ENCODE data around the gene GPRC5A.
"Not testable (repeated sequence)": the region's sequence is repeated elsewhere in the genome, so short reads cannot be mapped to it uniquely, and the experiment has no call there.

The GPRC5A gene, protein sequence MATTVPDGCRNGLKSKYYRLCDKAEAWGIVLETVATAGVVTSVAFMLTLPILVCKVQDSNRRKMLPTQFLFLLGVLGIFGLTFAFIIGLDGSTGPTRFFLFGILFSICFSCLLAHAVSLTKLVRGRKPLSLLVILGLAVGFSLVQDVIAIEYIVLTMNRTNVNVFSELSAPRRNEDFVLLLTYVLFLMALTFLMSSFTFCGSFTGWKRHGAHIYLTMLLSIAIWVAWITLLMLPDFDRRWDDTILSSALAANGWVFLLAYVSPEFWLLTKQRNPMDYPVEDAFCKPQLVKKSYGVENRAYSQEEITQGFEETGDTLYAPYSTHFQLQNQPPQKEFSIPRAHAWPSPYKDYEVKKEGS

DNA sequence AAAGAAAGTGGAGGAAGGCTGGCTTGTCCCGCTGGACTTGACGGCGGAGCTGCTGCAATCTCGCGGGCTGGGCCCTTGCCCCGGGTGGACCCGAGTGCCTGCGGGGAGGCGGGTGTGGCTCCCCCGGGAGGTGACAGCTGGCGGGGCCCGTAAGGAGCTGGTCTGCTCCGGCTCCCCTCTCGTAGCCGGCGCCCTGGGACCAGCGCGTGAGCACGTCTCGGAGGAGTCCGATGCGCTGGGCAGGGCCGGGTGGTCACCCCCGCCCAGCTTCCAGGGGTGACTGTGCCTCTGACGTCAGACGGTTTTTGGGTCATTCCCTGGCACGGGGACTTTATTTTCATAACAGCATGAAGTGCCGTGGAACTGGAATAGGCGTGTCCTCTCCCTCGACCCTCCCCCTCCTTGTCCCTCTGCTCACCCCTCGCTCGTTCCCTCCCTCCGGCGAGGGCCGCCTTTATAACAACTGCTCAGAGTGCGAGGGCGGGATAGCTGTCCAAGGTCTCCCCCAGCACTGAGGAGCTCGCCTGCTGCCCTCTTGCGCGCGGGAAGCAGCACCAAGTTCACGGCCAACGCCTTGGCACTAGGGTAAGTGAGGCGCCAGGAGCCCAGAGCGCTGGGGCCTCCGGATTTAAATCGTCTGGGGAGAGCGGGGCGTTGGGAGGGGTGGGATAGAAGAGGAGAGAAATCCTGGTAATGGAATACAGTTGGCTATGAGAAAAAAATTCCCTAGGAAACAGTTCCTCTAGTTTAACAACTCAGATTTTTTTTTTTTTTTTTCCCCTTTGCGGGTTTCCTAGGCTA lies at the start of gene GPRC5A:
Gene GPRC5A (plus strand): TSS at position 483 of the 801 bp plus-strand sequence. CDS start 16,688 bp downstream, outside the sequence.
- DNase-seq = no peak

DNA sequence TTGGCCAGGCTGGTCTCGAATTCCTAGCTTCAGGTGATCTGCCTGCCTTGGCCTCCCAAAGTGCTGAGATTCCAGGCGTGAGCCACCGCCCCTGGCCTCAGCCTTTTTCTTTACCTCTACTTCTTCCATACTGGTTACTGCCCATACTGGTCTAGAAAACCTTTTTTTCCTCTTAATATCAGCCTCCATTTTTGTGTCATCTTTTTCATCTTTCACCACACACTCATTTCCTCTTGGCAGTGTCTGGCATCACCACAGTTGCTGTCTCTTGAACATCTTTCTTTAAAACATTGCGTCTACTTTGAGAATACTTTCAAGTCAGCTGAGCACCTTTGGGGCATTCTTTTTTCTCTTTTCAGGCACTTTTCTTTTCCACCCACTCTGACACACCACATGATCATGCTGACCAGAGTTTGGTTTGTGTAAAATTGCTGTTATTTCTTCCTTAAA lies 45.5 kb upstream of the GPRC5A start:
- DNase-seq = no peak

DNA sequence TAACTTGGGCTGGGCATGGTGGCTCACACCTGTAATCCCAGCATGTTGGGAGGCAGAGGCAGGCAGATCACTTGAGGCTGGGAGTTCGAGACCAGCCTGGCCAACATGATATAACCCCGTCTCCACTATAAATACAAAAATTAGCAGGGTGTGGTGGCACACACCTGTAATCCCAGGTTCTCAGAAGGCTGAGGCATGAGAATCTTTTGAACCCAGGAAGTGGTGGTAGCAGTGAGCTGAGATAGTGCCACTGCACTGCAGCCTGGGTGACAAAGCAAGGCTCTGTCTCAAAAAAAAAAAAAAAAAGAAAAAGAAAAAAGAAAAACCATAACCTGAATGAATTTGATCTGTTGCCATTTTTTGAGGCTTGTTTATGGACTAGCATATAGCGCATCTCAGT lies 44.6 kb upstream of the GPRC5A start:
- DNase-seq = not testable (repeated sequence)

DNA sequence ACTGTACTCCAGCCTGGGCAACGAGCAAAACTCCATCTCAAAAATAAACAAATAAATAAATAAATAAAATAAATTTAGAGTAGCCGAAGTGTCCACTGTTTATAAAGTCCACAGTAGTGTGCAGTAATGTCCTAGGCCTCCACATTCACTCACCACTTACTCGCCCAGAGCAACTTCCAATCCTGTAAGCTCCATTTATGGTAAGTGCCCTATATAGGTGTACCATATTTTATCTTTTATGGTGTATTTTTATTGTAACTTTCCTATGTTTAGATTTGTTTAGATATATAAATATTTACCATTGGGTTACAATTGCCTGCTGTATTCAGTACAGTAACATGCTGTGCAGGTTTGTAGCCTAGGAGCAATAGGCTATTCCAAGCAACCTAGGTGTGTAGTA lies 37.9 kb upstream of the GPRC5A start:
- DNase-seq = no peak

DNA sequence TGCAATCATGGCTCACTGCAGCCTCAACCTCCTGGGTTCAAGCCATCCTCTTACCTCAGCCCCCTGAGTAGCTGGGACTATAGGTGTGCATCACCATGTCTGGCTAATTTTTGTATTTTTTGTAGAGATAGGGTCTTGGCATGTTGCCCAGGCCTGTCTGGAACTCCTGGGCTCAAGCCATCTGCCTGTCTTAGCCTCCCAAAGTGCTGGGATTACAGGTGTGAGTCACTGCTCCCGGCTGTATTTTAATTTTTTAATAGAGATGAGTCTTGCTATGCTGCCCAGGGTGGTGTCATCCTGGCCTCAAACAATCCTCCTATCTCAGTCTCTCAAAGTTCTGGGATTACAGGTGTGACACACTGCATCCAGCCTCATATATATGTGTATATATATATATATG lies 31.7 kb upstream of the GPRC5A start:
- DNase-seq = peak; percentile 25

DNA sequence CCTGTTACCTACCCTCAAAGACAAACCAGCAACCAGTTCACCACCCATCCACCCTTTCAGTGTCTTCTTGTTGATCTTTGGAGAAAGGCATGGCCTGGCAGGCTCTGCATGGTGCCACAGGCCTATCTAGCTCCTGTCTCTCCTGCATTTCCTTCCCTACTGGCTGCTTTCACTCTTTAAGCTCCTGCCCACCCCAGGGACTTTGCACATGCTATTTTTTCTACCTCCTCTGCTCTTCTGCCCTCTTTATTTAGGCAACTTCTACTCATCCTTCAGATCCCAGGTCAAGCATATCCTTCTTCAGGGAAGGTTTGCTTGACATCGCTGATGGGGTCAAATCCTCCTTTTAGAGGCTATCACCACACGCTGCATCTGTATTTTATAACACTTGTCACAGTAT lies 27.1 kb upstream of the GPRC5A start:
- DNase-seq = no peak

DNA sequence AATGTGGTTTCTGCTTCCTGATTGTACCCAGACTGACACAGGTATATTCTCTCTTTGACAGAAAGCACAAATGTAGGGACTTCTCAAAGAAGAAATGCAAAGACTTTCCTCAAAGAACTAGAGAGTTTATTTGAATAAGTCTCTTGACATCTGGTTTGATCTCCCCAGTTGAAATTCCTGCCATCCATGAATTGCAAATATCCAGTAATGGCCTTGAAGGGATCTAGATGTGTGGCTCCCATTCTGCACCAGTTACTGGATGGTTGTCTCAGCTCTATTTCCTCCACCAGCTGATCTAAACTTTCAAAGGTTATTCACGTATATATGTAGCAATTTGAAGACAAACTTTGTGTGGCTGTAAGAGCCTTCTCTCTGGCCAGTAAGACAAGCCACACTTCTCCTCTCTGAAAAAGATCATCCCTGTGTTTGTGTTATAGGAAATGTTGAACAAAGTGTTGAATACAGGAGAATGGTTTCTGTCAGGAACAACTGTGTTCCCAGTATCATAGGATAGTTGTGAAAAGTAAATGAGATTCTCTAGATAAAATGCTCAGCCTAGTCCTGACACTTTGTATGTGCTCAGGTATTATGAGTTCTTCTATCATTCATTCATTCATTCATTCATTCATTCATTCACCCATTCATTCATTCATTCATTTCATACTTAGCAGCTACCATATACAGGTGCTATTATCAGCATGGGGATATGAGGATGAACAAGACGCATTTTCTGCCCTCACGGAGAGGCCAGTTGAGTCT lies 22.7 kb upstream of the GPRC5A start:
- DNase-seq = no peak

DNA sequence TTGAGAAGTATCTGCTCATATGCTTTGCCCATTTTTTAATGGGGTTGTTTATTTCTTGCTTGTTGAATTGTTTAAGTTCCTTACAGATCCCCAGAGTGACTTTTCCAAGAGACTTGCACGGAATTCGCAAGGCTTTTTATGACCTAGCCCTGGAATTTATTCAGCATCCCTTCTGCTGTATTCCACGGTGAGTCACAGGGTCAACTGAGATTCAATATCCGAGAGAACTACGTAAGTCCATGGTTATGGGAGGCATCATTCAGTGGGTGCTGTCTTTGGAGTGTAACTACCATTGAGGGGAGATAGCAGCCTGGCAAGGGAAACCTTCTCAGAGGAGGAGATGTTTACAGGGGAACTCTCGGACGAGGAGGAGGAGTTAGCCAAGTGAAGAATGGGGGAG lies 20.9 kb upstream of the GPRC5A start:
- no peak for DNase-seq

DNA sequence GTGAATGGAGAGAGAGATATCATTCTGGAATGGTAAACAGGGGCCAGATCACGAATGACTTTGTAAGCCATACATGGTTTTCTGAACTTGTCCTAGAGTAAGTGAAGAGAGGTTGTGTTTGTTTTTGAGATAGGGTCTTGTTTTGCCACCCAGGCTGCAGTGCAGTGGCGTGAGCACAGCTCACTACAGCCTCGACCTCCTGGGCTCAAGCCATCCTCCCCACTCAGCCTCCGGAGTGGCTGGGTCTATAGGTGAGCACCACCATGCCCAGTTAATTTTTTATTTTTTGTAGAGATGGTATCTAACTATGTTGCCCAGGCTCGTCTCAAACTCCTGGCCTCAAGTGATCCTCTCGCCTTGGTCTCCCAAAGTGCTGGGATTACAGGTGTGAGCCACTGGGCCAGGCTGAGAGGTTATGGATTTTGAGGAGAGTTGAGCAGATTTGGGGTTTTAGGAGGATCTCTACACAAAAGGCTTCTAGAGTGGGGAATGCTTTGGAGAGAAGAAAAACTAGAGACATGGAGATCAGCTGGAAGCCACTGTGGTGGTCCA lies 19.7 kb upstream of the GPRC5A start:
- no peak for DNase-seq

DNA sequence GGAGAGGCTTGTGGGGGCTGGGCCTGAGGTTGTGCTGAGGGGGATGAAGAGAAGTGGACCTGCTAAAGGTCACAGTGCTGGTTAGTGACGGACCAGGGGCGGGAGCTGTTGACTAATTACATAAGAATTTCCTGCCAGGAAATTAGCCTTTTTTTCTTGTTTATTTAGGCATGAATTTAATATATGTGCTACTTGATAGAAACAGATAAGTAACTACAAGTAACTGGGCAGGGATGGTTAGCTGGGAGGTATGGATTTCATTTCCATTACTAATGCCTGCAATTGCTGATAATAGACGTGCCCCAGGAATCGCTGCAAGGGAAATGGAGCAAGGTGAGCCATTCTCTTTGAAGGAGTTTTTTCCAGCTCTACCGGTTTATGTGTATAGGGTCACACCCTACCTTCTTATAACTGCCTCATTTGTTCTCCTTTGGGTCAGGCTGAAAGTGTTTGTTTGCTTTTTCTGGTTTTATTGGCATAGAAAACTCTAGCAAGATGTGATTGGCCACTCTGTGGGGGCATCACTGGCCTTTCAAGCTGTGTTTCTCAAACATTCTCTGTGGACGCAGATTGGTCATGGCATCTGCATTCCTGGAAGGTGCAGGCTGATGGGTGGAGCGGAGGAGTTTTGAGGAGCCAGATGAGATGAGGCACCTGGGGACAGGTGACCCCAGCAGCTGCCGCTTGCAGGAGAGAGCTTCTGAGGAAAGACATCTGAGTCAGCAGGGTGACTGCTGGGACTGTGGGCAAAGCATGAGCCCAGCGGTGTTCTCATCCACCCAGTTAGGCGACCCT lies 19.0 kb upstream of the GPRC5A start:
- DNase-seq = no peak

DNA sequence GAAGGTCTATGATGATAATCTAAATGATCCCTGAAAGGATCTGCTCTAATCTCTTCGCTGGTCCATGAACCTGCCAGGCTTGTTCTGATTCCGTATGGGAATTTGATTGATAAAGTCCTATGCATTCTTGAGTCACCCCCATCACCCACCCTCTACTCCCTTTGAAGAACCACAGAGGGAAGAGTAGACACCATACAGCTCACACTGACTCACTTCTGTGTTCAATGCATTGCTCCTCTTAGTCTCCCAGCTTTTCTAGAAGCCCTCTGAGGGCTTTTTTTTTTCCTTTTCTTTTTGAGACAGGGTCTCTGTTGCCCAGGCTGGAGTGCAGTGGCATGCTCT lies 18.5 kb upstream of the GPRC5A start:
- no peak for DNase-seq

DNA sequence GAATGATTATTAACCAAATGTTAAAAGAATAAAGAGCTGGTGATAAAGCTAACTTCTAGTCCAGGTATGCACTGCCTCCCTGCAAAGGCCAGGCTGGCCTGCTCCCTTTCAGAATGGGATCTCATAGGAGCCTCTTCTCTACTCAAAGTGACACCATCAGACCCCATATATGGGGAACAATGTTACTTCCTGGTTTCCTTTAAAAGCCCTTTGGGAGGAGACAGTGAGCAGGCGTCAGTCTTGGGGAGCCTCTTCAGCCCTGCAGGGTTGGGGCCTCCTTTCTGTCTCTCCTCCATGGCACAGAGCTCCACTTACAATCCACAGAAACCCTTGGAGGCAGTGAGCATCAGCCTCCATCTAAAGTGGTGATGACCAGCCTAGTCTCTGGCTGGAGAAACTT lies 17.3 kb upstream of the GPRC5A start:
- no peak for DNase-seq

DNA sequence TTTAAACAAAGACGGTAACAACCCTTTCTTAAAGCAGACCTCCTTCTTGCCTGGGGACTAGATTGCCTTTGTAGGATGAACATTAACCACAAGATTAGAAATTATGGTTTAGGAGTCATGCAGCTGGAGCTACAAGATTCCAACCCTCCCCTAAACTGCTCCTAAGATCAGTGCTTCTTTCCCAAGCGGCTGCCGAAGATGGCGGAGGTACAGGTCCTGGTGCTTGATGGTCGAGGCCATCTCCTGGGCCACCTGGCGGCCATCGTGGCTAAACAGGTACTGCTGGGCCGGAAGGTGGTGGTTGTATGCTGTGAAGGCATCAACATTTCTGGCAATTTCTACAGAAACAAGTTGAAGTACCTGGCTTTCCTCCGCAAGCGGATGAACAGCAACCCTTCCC lies 16.1 kb upstream of the GPRC5A start:
- DNase-seq = not testable (repeated sequence)

DNA sequence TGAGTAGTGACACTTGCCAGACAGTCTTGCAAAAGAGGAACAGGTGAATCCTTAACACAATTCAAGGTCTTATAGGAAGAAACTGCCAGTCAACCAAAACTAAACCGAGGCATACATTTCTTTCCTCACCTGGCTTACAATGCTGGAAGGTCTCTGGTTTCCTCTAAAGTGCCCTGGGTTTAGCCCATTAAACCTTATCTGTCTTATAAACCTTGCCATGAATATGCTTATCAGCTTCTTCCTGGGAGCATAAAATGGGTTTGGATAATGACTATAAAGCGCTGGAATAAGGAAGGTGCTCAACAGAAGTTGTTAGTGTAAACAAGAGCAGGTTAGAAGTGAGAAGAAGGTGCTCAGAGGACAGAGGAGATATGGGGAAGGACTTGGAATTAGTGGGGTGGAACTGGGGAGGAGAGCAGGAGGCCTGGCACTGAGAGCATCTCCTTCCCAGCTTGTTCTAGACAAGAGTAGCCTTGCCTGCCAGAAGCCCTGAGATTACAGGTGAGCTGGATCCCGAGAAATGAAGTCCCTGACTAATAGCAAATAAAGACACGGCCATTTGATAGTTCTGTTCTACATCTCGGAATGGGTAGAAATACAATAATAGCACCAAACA lies 14.1 kb upstream of the GPRC5A start:
- DNase-seq = no peak

DNA sequence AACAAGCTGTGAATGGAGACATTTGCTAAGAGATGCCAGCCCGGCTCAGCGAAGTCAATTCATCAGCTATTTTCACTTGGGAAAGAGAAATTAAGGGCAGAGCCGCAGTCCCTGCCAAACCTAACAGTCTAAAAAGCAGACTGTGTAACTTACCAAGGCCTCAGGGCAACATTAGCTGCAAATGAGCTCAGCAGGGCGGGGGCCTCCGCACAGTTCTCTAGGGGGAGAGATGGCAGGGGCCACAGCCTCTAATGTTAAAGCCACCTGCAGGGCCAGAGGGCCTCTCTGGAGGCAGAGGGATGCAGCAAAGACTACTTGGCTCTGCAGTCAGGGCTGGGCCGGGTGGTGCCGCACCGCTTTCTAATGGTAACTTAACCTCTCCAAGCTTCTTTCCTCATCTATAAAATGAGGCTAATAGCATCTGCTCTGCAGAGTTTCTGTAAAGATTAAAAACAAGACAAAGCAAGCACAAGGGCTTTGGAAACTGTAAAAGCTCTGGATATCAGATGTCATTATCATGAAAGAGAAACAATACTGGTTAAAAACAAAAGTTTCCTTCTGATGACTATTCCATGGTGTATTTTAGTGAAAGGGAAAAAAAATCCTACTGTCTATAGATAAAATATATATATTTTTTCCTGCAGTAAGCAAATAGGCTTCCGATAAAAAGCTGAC lies 13.4 kb upstream of the GPRC5A start:
- DNase-seq = no peak

DNA sequence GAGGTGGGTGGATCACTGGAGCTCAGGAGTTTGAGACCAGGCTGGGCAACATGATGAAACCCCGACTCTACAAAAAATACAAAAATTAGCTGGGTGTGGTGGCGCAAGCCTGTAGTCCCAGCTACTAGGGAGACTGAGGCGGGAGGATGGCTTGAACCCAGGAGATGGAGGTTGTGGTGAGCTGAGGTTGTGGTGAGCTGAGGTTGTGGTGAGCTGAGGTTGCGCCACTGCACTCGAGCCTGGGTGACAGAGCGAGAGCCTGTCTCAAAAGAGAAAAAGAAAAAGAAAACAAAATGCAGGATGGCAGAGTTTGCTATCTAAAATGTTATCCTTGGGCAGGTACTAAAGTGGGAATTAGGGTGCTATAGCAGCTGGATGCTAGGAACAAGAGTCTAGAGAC lies 10.8 kb upstream of the GPRC5A start:
- no peak for DNase-seq

DNA sequence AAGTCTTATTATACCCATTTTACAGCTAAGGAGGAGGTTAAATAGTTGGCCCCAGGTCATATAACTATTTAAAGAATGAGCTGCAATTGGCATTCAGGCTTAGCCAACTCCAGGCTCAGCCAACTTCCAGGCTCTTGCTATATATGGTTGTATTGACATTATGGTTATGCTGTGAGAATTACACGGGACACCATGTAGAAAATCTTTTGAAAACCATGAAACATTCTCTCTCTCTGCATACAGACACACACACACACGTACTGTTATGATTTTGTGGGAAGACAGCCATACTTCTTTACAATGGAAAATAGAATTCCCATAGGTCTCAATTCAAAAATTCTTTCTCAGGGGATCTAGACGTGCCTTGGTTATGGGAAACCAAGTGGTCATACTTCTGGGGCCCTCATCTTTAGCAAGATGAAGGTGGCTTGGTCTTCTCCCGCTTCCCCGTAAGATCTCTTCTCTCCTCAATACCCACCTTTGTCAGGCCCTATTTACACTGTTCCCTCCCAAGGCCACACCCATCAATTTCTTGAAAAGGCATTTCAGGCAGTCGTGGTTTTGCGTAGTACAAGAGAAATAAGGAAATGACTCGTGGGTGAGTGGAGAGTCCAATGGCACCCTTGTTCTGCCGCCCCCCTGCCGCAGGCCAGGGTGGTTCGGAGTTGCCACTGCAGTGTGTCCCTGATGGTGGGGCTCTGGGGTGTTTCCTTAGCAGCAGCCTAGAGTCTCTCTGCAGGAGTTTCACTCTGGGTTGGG lies 10.0 kb upstream of the GPRC5A start:
- no peak for DNase-seq

DNA sequence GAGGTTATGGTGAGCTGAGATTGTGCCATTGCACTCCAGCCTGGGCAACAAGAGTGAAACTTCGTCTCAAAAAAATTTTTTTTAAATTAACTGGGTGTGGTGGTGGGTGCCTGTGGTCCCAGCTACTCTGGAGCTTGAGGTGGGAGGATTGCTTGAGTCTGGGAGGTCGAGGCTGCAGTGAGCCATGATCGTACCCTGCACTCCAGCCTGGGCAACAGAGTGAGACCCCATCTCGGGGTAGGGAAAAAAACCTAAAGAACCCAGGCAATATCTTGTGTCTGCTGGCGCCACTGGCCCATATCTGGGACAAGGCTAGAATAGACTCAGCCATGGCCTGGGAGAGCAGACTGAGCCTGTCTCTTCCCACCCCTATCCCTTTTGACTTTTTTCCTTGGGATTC lies 9.1 kb upstream of the GPRC5A start:
- no peak for DNase-seq

DNA sequence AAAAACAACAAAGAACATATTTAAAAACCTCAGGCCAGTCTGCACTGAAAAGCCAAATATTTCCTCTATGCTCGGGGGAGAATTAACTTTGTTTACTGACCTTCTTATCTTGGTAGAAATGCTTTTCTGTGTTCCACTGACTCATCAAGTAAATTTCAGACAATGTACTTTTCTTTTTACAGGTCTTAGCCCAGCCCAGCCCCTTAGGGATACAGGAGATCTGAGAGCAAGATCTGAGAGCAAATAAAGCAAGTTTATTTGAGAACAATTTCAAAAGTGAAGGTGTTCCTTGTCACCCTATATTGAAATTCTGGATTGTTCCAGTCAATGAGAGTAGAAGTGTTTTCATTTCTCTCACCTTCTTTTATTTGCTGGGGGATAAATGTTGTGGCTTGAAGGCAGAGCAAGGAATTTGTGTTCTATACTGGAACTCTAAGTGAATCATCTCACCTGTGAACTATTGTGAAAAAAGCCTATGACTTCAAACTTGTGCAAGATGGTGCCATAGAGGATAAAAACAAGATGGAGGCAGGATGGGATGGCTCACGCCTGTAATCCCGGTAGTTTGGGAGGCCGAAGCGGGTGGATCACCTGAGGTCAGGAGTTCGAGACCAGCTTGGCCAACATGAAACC lies 7.9 kb upstream of the GPRC5A start:
- no peak for DNase-seq

All from NCI-H2171 (cell line).